Stomach (tissue), 9 donors: ENCODE results near the gene KLK2. TPM values are rescaled to one million over a fixed set of nuclear protein-coding genes. Genes with fewer than 3 reads are reported as not detected.

ENCODE experiments used
- DNase-seq, 2 donors: peaks; one replicate each; pipeline versions ENCODE4 v3.0.0 to v3.0.0-alpha.2; 2013 to 2019
- H3K27ac ChIP-seq, 5 donors: fragments of 200-600 bp in 4 of 5; sonication (generic) in 4 of 5; one replicate each; pipeline ENCODE4 v1.5.1; 2013 to 2019; ENCODE audit warnings: mild to moderate bottlenecking in 1 of 5, moderate library complexity in 1 of 5
- H3K27me3 ChIP-seq, 3 donors: fragments of 200-600 bp; sonication (generic); one replicate each; pipeline ENCODE4 v1.5.1; 2017 to 2019; ENCODE audit warnings: mixed run types in 1 of 3
- H3K36me3 ChIP-seq, 4 donors: fragments of 200-600 bp; sonication (generic); 1 replicate in 3 of 4; 2 replicates in 1 of 4; pipeline ENCODE4 v1.5.1; 2016 to 2019
- H3K4me1 ChIP-seq, 4 donors: fragments of 200-600 bp; sonication (generic); one replicate each; pipeline ENCODE4 v1.5.1; 2016 to 2019
- H3K4me3 ChIP-seq, 4 donors: fragments of 200-600 bp; sonication (generic) in 3 of 4; one replicate each; pipeline ENCODE4 v1.5.1; 2016 to 2019; ENCODE audit warnings: mild to moderate bottlenecking in 1 of 4
- H3K9me3 ChIP-seq, 4 donors: fragments of 200-600 bp; sonication (generic); one replicate each; pipeline ENCODE4 v1.5.1; 2016 to 2019
- EP300 ChIP-seq: sonication (generic); formaldehyde crosslinking; IDR thresholded peaks from one replicate; pipeline ENCODE4 v1.6.1; 2017; ENCODE audit warnings: antibody characterized with exemption
- POLR2A ChIP-seq, 4 donors: fragments of 450-650 bp; IDR thresholded peaks; one replicate each; pipeline ENCODE4 v1.6.1; 2016; ENCODE audit warnings: antibody characterized with exemption in 4 of 4, control low read depth in 2 of 4, mild to moderate bottlenecking in 1 of 4, moderate library complexity in 1 of 4
- POLR2AphosphoS5 ChIP-seq, 3 donors: sonication (generic); formaldehyde crosslinking; IDR thresholded peaks; one replicate each; pipeline ENCODE4 v1.6.1; 2016; ENCODE audit warnings: antibody characterized with exemption in 3 of 3
- WGBS, 5 donors: extraction: QIAGEN DNeasy Blood & Tissue Kit in 3 of 5; methylation state at CpG; one replicate each; pipeline versions ENCODE4 v1.1.5 to v1.1.7; 2013 to 2018; 5-methylcytosine and 5-hydroxymethylcytosine counted together
- intact Hi-C: fragments of 100-400 bp; cut with DNase I; formaldehyde crosslinking; loops from one replicate; pipeline ENCODE4 v1.15.1; 2023; ENCODE audit warnings: low total_unique reads
- polyA plus RNA-seq, 3 donors: library from polyadenylated mRNA; stranded (reverse); fragments of 200-250 nt; gene quantifications; one replicate each; pipeline ENCODE4 v1.2.3, GENCODE V29; 2013
- total RNA-seq, 5 donors: library from RNA; depleted of rRNA; stranded (reverse); fragments of >200 nt; gene quantifications; one replicate each; pipeline versions ENCODE4 v1.1.0 to v1.2.3, GENCODE V29; 2014 to 2016
- TF ChIP-seq, protein P1 (sequence below), 7 experiments: fragments of 450-650 bp in 4 of 7; fragments of 200-600 bp in 3 of 7; sonication (generic) in 3 of 7; IDR thresholded peaks; one replicate each; pipeline ENCODE4 v1.5.1; 2016 to 2019; ENCODE audit warnings: antibody characterized with exemption in 7 of 7, control low read depth in 2 of 7, mild to moderate bottlenecking in 1 of 7
- donor health status: healthy with polysubstance abuse.
- donor health status: Bipolar disorder and iron deficiency.
- donor health status: healthy.

Gene KLK2
- total and polyA plus RNA-seq, 8 donors: 94.6 TPM; not detected in 7

DNA sequence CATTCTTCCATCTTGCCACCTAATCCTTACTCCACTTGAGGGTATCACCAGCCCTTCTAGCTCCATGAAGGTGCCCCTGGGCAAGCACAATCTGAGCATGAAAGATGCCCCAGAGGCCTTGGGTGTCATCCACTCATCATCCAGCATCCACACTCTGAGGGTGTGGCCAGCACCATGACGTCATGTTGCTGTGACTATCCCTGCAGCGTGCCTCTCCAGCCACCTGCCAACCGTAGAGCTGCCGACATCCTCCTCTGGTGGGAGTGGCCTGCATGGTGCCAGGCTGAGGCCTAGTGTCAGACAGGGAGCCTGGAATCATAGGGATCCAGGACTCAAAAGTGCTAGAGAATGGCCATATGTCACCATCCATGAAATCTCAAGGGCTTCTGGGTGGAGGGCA lies 21.6 kb upstream of the KLK2 start:
- intact Hi-C loops: no loop called here
- TF ChIP-seq EP300 (no peak), POLR2A (IDR thresholded peaks at IDR 0.05) (no peak), POLR2AphosphoS5 (IDR thresholded peaks at IDR 0.05) (no peak)
- TF ChIP-seq, protein P1, sequence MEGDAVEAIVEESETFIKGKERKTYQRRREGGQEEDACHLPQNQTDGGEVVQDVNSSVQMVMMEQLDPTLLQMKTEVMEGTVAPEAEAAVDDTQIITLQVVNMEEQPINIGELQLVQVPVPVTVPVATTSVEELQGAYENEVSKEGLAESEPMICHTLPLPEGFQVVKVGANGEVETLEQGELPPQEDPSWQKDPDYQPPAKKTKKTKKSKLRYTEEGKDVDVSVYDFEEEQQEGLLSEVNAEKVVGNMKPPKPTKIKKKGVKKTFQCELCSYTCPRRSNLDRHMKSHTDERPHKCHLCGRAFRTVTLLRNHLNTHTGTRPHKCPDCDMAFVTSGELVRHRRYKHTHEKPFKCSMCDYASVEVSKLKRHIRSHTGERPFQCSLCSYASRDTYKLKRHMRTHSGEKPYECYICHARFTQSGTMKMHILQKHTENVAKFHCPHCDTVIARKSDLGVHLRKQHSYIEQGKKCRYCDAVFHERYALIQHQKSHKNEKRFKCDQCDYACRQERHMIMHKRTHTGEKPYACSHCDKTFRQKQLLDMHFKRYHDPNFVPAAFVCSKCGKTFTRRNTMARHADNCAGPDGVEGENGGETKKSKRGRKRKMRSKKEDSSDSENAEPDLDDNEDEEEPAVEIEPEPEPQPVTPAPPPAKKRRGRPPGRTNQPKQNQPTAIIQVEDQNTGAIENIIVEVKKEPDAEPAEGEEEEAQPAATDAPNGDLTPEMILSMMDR (IDR thresholded peaks at IDR 0.05): no peak
- WGBS, 5 donors: 47 to 73% (median 69%) methylated on average over 3 to 4 of the region's 4 CpGs
- Histone ChIP-seq H3K36me3 (no peaks in the 10 kb centered on the region), H3K27me3 (peaks cover 0 to 71% (median 15%) of the 10 kb centered on the region in 3 donors), H3K9me3 (no peaks in the 10 kb centered on the region), H3K27ac (no peak overlapping the region), H3K4me3 (no peak overlapping the region), H3K4me1 (no peaks in the 10 kb centered on the region)
- DNase-seq: no peak

DNA sequence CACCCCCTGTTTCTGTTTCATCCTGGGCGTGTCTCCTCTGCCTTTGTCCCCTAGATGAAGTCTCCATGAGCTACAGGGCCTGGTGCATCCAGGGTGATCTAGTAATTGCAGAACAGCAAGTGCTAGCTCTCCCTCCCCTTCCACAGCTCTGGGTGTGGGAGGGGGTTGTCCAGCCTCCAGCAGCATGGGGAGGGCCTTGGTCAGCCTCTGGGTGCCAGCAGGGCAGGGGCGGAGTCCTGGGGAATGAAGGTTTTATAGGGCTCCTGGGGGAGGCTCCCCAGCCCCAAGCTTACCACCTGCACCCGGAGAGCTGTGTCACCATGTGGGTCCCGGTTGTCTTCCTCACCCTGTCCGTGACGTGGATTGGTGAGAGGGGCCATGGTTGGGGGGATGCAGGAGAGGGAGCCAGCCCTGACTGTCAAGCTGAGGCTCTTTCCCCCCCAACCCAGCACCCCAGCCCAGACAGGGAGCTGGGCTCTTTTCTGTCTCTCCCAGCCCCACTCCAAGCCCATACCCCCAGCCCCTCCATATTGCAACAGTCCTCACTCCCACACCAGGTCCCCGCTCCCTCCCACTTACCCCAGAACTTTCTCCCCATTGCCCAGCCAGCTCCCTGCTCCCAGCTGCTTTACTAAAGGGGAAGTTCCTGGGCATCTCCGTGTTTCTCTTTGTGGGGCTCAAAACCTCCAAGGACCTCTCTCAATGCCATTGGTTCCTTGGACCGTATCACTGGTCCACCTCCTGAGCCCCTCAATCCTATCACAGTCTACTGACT lies 18.4 kb upstream of the KLK2 start, which contains the start of gene KLK3:
Gene KLK3 (plus strand): TSS at position 280 of the 775 bp plus-strand sequence. CDS start 41 bp downstream, at position 321.
- intact Hi-C loops: no loop called here
- no peaks in the 10 kb centered on the region for H3K4me1 ChIP-seq
- no peaks in the 10 kb centered on the region for H3K36me3 ChIP-seq
- no peaks in the 10 kb centered on the region for H3K9me3 ChIP-seq
- TF ChIP-seq, protein P1 (IDR thresholded peaks at IDR 0.05): no peak
- TF ChIP-seq POLR2AphosphoS5 (IDR thresholded peaks at IDR 0.05): no peak
- no peak for TF ChIP-seq EP300
- no peak for TF ChIP-seq POLR2A (IDR thresholded peaks at IDR 0.05)
- DNase-seq: no peak
- H3K4me3 ChIP-seq: no peak within 1 kb of the TSS
- peaks cover 0 to 83% (median 20%) of the 10 kb centered on the region in 3 donors for H3K27me3 ChIP-seq
- no peak within 1 kb of the TSS for H3K27ac ChIP-seq
- 48 to 71% (median 56%) methylated on average over 5 to 9 of the region's 9 CpGs for WGBS, 5 donors

DNA sequence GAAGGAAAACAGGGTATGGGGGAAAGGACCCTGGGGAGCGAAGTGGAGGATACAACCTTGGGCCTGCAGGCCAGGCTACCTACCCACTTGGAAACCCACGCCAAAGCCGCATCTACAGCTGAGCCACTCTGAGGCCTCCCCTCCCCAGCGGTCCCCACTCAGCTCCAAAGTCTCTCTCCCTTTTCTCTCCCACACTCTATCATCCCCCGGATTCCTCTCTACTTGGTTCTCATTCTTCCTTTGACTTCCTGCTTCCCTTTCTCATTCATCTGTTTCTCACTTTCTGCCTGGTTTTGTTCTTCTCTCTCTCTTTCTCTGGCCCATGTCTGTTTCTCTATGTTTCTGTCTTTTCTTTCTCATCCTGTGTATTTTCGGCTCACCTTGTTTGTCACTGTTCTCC lies 15.9 kb upstream of the KLK2 start:
- H3K9me3 ChIP-seq: no peaks in the 10 kb centered on the region
- TF ChIP-seq POLR2A (IDR thresholded peaks at IDR 0.05) (no peak), EP300 (no peak), POLR2AphosphoS5 (IDR thresholded peaks at IDR 0.05) (no peak)
- TF ChIP-seq, protein P1 (IDR thresholded peaks at IDR 0.05): no peak
- H3K36me3 ChIP-seq: no peaks in the 10 kb centered on the region
- intact Hi-C loops: no loop called here
- no peak overlapping the region for H3K4me3 ChIP-seq
- H3K27ac ChIP-seq: no peak overlapping the region
- WGBS, 5 donors: 61 to 75% (median 66%) methylated on average over 6 of the region's 6 CpGs
- no peak for DNase-seq
- H3K4me1 ChIP-seq: no peaks in the 10 kb centered on the region
- peaks cover 0 to 78% (median 16%) of the 10 kb centered on the region in 3 donors for H3K27me3 ChIP-seq

DNA sequence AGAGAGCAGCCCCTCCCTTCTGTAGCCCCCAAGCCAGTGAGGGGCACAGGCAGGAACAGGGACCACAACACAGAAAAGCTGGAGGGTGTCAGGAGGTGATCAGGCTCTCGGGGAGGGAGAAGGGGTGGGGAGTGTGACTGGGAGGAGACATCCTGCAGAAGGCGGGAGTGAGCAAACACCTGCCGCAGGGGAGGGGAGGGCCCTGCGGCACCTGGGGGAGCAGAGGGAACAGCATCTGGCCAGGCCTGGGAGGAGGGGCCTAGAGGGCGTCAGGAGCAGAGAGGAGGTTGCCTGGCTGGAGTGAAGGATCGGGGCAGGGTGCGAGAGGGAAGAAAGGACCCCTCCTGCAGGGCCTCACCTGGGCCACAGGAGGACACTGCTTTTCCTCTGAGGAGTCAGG lies 14.4 kb upstream of the KLK2 start:
- TF ChIP-seq POLR2A (IDR thresholded peaks at IDR 0.05) (no peak), POLR2AphosphoS5 (IDR thresholded peaks at IDR 0.05) (no peak), EP300 (no peak)
- TF ChIP-seq, protein P1 (IDR thresholded peaks at IDR 0.05): no peak
- WGBS, 5 donors: 3 to 8% (median 8%) methylated on average over 6 to 7 of the region's 7 CpGs
- Histone ChIP-seq H3K4me1 (no peaks in the 10 kb centered on the region), H3K27ac (no peak overlapping the region), H3K4me3 (no peak overlapping the region), H3K9me3 (no peaks in the 10 kb centered on the region), H3K27me3 (peaks cover 0 to 81% (median 11%) of the 10 kb centered on the region in 3 donors), H3K36me3 (no peaks in the 10 kb centered on the region)
- DNase-seq: peak in 1 of 2 donors; percentile 65
- intact Hi-C loops: no loop called here
